Lung (tissue), 12 donors: ENCODE measurements around the gene CDH4. TPM values are rescaled to one million over a fixed set of nuclear protein-coding genes. Genes with fewer than 3 reads are reported as not detected.
A peak's percentile ranks its signal among the peaks of the same experiment; 100 is the strongest.

Source experiments
- ATAC-seq: fragments of 200-7000 bp; cut with Tn5 transposase; one replicate; pipeline ENCODE4 v1.9.1; 2020; ENCODE audit warnings: moderate number of reproducible peaks; ENCODE audit not compliant: insufficient read depth, low FRiP score
- DNase-seq, 3 donors: peaks; one replicate each; pipeline ENCODE4 v3.0.0-alpha.2; 2013 to 2017
- H3K27ac ChIP-seq, 2 donors: one replicate each; pipeline ENCODE4 v1.5.1; 2013; ENCODE audit warnings: mild to moderate bottlenecking in 2 of 2, moderate library complexity in 2 of 2, control low read depth in 1 of 2, inconsistent platforms in 1 of 2, low read depth in 1 of 2, low read length in 1 of 2
- H3K27me3 ChIP-seq, 3 donors: one replicate each; pipeline ENCODE4 v1.5.1; 2013; ENCODE audit warnings: low read length in 2 of 3; ENCODE audit not compliant: control insufficient read depth in 3 of 3, insufficient read depth in 3 of 3
- H3K36me3 ChIP-seq, 4 donors: one replicate each; pipeline ENCODE4 v1.5.1; 2013; ENCODE audit warnings: low read length in 4 of 4, mild to moderate bottlenecking in 1 of 4, moderate library complexity in 1 of 4; ENCODE audit not compliant: control insufficient read depth in 4 of 4, insufficient read depth in 4 of 4
- H3K4me1 ChIP-seq, 5 donors: one replicate each; pipeline ENCODE4 v1.5.1; 2013; ENCODE audit warnings: low read length in 5 of 5, mild to moderate bottlenecking in 2 of 5, moderate library complexity in 1 of 5; ENCODE audit not compliant: control insufficient read depth in 5 of 5, insufficient read depth in 5 of 5
- H3K4me3 ChIP-seq: one replicate; pipeline ENCODE4 v1.5.1; 2013; ENCODE audit warnings: mild to moderate bottlenecking, control low read depth, moderate library complexity
- H3K9ac ChIP-seq, 2 donors: one replicate each; pipeline ENCODE4 v1.5.1; 2013; ENCODE audit warnings: low read length in 2 of 2, control low read depth in 1 of 2; ENCODE audit not compliant: insufficient read depth in 1 of 2
- H3K9me3 ChIP-seq, 4 donors: one replicate each; pipeline ENCODE4 v1.5.1; 2013; ENCODE audit warnings: low read length in 3 of 4, mild to moderate bottlenecking in 1 of 4, moderate library complexity in 1 of 4; ENCODE audit not compliant: control insufficient read depth in 4 of 4, insufficient read depth in 3 of 4
- CTCF ChIP-seq: IDR thresholded peaks from 2 replicates; pipeline ENCODE4 v1.5.1; 2012; ENCODE audit warnings: mild to moderate bottlenecking; ENCODE audit errors: control extremely low read depth, extremely low read depth
- WGBS, 2 donors: extraction: QIAGEN DNeasy Blood & Tissue Kit; methylation state at CpG; one replicate each; pipeline ENCODE4 v1.1.7; 2013; 5-methylcytosine and 5-hydroxymethylcytosine counted together
- polyA plus RNA-seq, 2 donors: library from polyadenylated mRNA; stranded (reverse); fragments of 200-250 nt; gene quantifications; one replicate each; pipeline ENCODE4 v1.2.1, GENCODE V29; 2013
- total RNA-seq, 2 donors: library from RNA; depleted of rRNA in 1 of 2; stranded (reverse); fragments of >200 nt in 1 of 2; gene quantifications; one replicate each; pipeline ENCODE4 v1.2.1, GENCODE V29; 2014 to 2021
- donor health status: control.
- donor health status: control.
- donor health status: Bipolar disorder and iron deficiency.
- donor health status: healthy.
- donor health status: DM: yes; HTN: yes; CAD: no.

CDH4 gene
- total and polyA plus RNA-seq, 4 donors, result 0.10 to 2.1 (median 0.34) TPM

- no peak for ATAC-seq
- WGBS, 2 donors, result 97 to 100% methylated on average over 1 of the region's 1 CpG
These were observed 637.6 kb downstream of the CDH4 start for GRCh38 chr20:61889659-61890058.

GRCh38 chr20:61890210-61890609 lies 638.1 kb downstream of the CDH4 start:
- peaks cover 0 to 7% (median 2%) of the 10 kb centered on the region in 4 donors for H3K9me3 ChIP-seq
- H3K9ac ChIP-seq, result no peak overlapping the region
- no peaks in the 10 kb centered on the region for H3K36me3 ChIP-seq
- H3K27ac ChIP-seq, result no peak overlapping the region
- TF ChIP-seq CTCF, result no peak
- no peak for ATAC-seq
- H3K4me1 ChIP-seq, result no peaks in the 10 kb centered on the region
- DNase-seq, result peak in 1 of 3 donors; percentile 19
- H3K4me3 ChIP-seq, result no peak overlapping the region
- 0 to 45% methylated on average over 1 of the region's 1 CpG for WGBS, 2 donors
- peaks cover 0 to 6% (median 0%) of the 10 kb centered on the region in 3 donors for H3K27me3 ChIP-seq

More at GRCh38 chr20:61889659-61890058, 637.6 kb downstream of the CDH4 start:
- Histone ChIP-seq H3K9ac (no peak overlapping the region), H3K27me3 (peaks cover 0 to 6% (median 0%) of the 10 kb centered on the region in 3 donors), H3K4me1 (no peaks in the 10 kb centered on the region), H3K36me3 (no peaks in the 10 kb centered on the region), H3K27ac (no peak overlapping the region), H3K4me3 (no peak overlapping the region), H3K9me3 (peaks cover 0 to 7% (median 2%) of the 10 kb centered on the region in 4 donors)
- peak in 1 of 3 donors; percentile 41 for DNase-seq
- TF ChIP-seq CTCF, result no peak

- H3K27ac ChIP-seq, result no peak overlapping the region
- H3K4me3 ChIP-seq, result no peak overlapping the region
- peaks cover 0 to 3% (median 0%) of the 10 kb centered on the region in 3 donors for H3K27me3 ChIP-seq
- DNase-seq (no peak), ATAC-seq (no peak)
- H3K36me3 ChIP-seq, result no peaks in the 10 kb centered on the region
- H3K9ac ChIP-seq, result no peak overlapping the region
- no peaks in the 10 kb centered on the region for H3K4me1 ChIP-seq
- no peak for TF ChIP-seq CTCF
- peaks cover 0 to 7% (median 2%) of the 10 kb centered on the region in 4 donors for H3K9me3 ChIP-seq
- 64 to 71% methylated on average over 6 of the region's 6 CpGs for WGBS, 2 donors
These were observed 639.4 kb downstream of the CDH4 start for GRCh38 chr20:61891476-61891875.
